ENCODE measurements around the gene ZNF775.

- TF ChIP-seq UBTF (CRISPR knock-in tag; IDR thresholded peaks at IDR 0.05) (peak; percentile 86; the same call in 1 of the 2 replicates), MTA3 (CRISPR knock-in tag; IDR thresholded peaks at IDR 0.05) (no peak), SETDB1 (CRISPR knock-in tag; IDR thresholded peaks at IDR 0.05; ENCODE audit: borderline replicate concordance) (no peak), ZNF720 (CRISPR knock-in tag; IDR thresholded peaks at IDR 0.05) (no peak), MAFK (conservative IDR thresholded peaks at IDR 0.05 in 1 of 2, IDR thresholded peaks at IDR 0.05 in 1 of 2; ENCODE audit: low read length in 2 of 2) (peak in 1 of 2 experiments; percentile 49; a peak in 2 of 4 replicates), HOXA9 (CRISPR knock-in tag; IDR thresholded peaks at IDR 0.05; ENCODE audit: borderline replicate concordance) (peak; percentile 66; the same call in 1 of the 2 replicates), CTCF (CRISPR knock-in tag; IDR thresholded peaks at IDR 0.05) (peak; percentile 55), ZNF20 (CRISPR knock-in tag; IDR thresholded peaks at IDR 0.05) (no peak), ZNF781 (CRISPR knock-in tag; IDR thresholded peaks at IDR 0.05; ENCODE audit: borderline replicate concordance, not compliant biosample characterization) (no peak), ZNF292 (CRISPR knock-in tag; IDR thresholded peaks at IDR 0.05; ENCODE audit: borderline replicate concordance, low read depth) (no peak), KDM1A (CRISPR knock-in tag; IDR thresholded peaks at IDR 0.05) (no peak), TRIM24 (CRISPR knock-in tag; IDR thresholded peaks at IDR 0.05) (no peak)
- TF ChIP-seq, protein P1, sequence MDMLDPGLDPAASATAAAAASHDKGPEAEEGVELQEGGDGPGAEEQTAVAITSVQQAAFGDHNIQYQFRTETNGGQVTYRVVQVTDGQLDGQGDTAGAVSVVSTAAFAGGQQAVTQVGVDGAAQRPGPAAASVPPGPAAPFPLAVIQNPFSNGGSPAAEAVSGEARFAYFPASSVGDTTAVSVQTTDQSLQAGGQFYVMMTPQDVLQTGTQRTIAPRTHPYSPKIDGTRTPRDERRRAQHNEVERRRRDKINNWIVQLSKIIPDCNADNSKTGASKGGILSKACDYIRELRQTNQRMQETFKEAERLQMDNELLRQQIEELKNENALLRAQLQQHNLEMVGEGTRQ (IDR thresholded peaks at IDR 0.05; ENCODE audit: low read depth, low read length) = no peak
- TF ChIP-seq, protein P1 (CRISPR knock-in tag; IDR thresholded peaks at IDR 0.05; ENCODE audit: borderline replicate concordance) = no peak
Observed at GRCh38 chr7:150404805-150405583, 25.9 kb downstream of the ZNF775 start.
